K562 (cell line): Measurements from ENCODE around the gene CELSR2. TPM values are rescaled to one million over a fixed set of nuclear protein-coding genes. Genes with fewer than 3 reads are reported as not detected.
A peak's percentile ranks its signal among the peaks of the same experiment; 100 is the strongest.

Experiments used
- ELF2 ChIP-seq: fragments of 250-450 bp; sonication (Bioruptor Pico); IDR thresholded peaks from 2 replicates; pipeline ENCODE4 v1.5.0; 2021; ENCODE audit warnings: mild to moderate bottlenecking
- L3MBTL2 ChIP-seq: fragments of 450-650 bp; IDR thresholded peaks from 2 replicates; pipeline ENCODE4 v1.6.1; 2016; ENCODE audit warnings: mild to moderate bottlenecking, moderate library complexity
- LARP7 ChIP-seq: fragments of 450-650 bp; IDR thresholded peaks from 2 replicates; pipeline ENCODE4 v1.6.1; 2016
- MLLT1 ChIP-seq, 2 experiments: fragments of 450-650 bp; IDR thresholded peaks; 2 replicates each; pipeline ENCODE4 v1.6.1; 2016
- NFATC3 ChIP-seq: fragments of 450-650 bp; IDR thresholded peaks from 2 replicates; pipeline ENCODE4 v1.6.1; 2017; ENCODE audit warnings: mild to moderate bottlenecking
- NR3C1 ChIP-seq: sonication (generic); formaldehyde crosslinking; IDR thresholded peaks from 2 replicates; pipeline ENCODE4 v1.8.1; 2022; ENCODE audit warnings: missing genetic modification reagents
- NR4A1 ChIP-seq, 2 experiments: fragments of 250-450 bp in 1 of 2; fragments of 450-650 bp in 1 of 2; sonication (Bioruptor Pico) in 1 of 2; IDR thresholded peaks; 2 replicates each; pipeline versions ENCODE4 v1.4.0 to v1.6.1; 2016 to 2020; ENCODE audit warnings: mild to moderate bottlenecking in 2 of 2, missing compliant biosample characterization in 1 of 2, missing genetic modification characterization in 1 of 2, moderate library complexity in 1 of 2
- RFX1 ChIP-seq: fragments of 450-650 bp; IDR thresholded peaks from 2 replicates; pipeline ENCODE4 v1.6.1; 2016; ENCODE audit warnings: mild to moderate bottlenecking, moderate library complexity
- SFPQ ChIP-seq: fragments of 200-400 bp; formaldehyde crosslinking; IDR thresholded peaks from 2 replicates; pipeline ENCODE4 v1.6.1; 2017; ENCODE audit warnings: mild to moderate bottlenecking, low read depth, low read length, moderate library complexity
- SMAD4 ChIP-seq: fragments of 250-450 bp; sonication (Bioruptor Pico); conservative IDR thresholded peaks from 2 replicates; pipeline ENCODE4 v1.8.0; 2021; ENCODE audit warnings: inconsistent platforms, mild to moderate bottlenecking, moderate library complexity
- SMARCC2 ChIP-seq: fragments of 450-650 bp; IDR thresholded peaks from 2 replicates; pipeline ENCODE4 v1.6.1; 2017; ENCODE audit warnings: antibody characterized with exemption, moderate library complexity, mild to moderate bottlenecking, low read depth
- ZBTB17 ChIP-seq: fragments of 450-650 bp; formaldehyde crosslinking; IDR thresholded peaks from 2 replicates; pipeline ENCODE4 v1.4.0; 2020; ENCODE audit warnings: mild to moderate bottlenecking
- ZNF143 ChIP-seq: sonication (generic); formaldehyde crosslinking; IDR thresholded peaks from 2 replicates; pipeline ENCODE4 v1.9.0; 2022; ENCODE audit warnings: mild to moderate bottlenecking, missing genetic modification reagents
- ZNF316 ChIP-seq: fragments of 450-650 bp; IDR thresholded peaks from 2 replicates; pipeline ENCODE4 v1.6.1; 2016
- ZNF395 ChIP-seq: fragments of 200-800 bp; sonication (Bioruptor generic); IDR thresholded peaks from 2 replicates; pipeline ENCODE4 v1.6.1; 2017; ENCODE audit warnings: missing genetic modification characterization, missing compliant biosample characterization
- ZNF589 ChIP-seq: fragments of 200-800 bp; sonication (Bioruptor generic); IDR thresholded peaks from 2 replicates; pipeline ENCODE4 v1.6.1; 2016; ENCODE audit warnings: low read depth, missing genetic modification characterization, missing compliant biosample characterization
- ZNF592 ChIP-seq: fragments of 450-650 bp; IDR thresholded peaks from 2 replicates; pipeline ENCODE4 v1.6.1; 2017; ENCODE audit warnings: antibody characterized with exemption, mild to moderate bottlenecking
- polyA plus RNA-seq, 8 experiments: library from polyadenylated mRNA; depleted of rRNA in 4 of 8; stranded (reverse) in 5 of 8; unstranded in 3 of 8; fragments of >200 nt; fragmentation: Nextera tagmentation in 2 of 8; fragmentation: Illumina TruSeq in 1 of 8; extraction: Ambion mirVana in 2 of 8; extraction: Trizol in 1 of 8; gene quantifications; 2 replicates each; pipeline versions ENCODE4 v1.2.1 to v1.2.3, GENCODE V29; 2011 to 2014; ENCODE audit warnings: inconsistent platforms in 1 of 8, missing spikeins in 1 of 8
- total RNA-seq, 7 experiments: library from RNA; depleted of rRNA in 6 of 7; stranded (reverse); fragments of >200 nt in 6 of 7; fragmentation: Illumina TruSeq in 2 of 7; extraction: Trizol in 2 of 7; gene quantifications; 2 replicates each; pipeline versions ENCODE4 v1.2.1 to v1.2.3, GENCODE V29; 2011 to 2021; ENCODE audit warnings: low replicate concordance in 1 of 7

Gene CELSR2
- total and polyA plus RNA-seq, 9 of the 15 experiments (the other 6 are each of a cell fraction or from before 2014, with no cell fraction given): 0.31 to 21.9 (median 4.2) TPM

- TF ChIP-seq SMAD4 (CRISPR knock-in tag): 0 out of 2 replicates have a peak, but pooled peaks have one; percentile 5
- peak; percentile 62; the same call in 1 of the 2 replicates for TF ChIP-seq ZNF395 (CRISPR knock-in tag)
- TF ChIP-seq NR4A1 (CRISPR knock-in tag; IDR thresholded peaks at IDR 0.05): no peak
- no peak for TF ChIP-seq NR4A1 (tag; IDR thresholded peaks at IDR 0.05)
- peak; percentile 70; the same call in 1 of the 2 replicates for TF ChIP-seq NFATC3
- 0 out of 4 replicates have a peak, but pooled peaks of 1 of the 2 experiments have one; percentile 37 for TF ChIP-seq MLLT1 (IDR thresholded peaks at IDR 0.05)
- TF ChIP-seq L3MBTL2: 0 out of 2 replicates have a peak, but pooled peaks have one; percentile 3
- TF ChIP-seq RFX1: peak; percentile 77; the same call in 1 of the 2 replicates
- TF ChIP-seq NR3C1 (CRISPR knock-in tag): 0 out of 2 replicates have a peak, but pooled peaks have one; percentile 2
- TF ChIP-seq ZNF589 (CRISPR knock-in tag): peak; percentile 70; the same call in 1 of the 2 replicates
- TF ChIP-seq ZNF143 (CRISPR knock-in tag): 0 out of 2 replicates have a peak, but pooled peaks have one; percentile 11
- TF ChIP-seq ZBTB17: 0 out of 2 replicates have a peak, but pooled peaks have one; percentile 20
- peak; percentile 15; the same call in 1 of the 2 replicates for TF ChIP-seq ELF2
- no peak for TF ChIP-seq ZNF316
- 0 out of 2 replicates have a peak, but pooled peaks have one; percentile 65 for TF ChIP-seq SMARCC2
- TF ChIP-seq SFPQ: no peak
- TF ChIP-seq ZNF592: peak; percentile 76
- TF ChIP-seq LARP7: 0 out of 2 replicates have a peak, but pooled peaks have one; percentile 6
Observed at GRCh38 chr1:109283748-109284600, 34.6 kb downstream of the CELSR2 start (continued).
